GM12891 (cell line): Measurements from ENCODE around the gene SMPD1.
A peak's percentile ranks its signal among the peaks of the same experiment; 100 is the strongest.

Source experiments
- DNase-seq: peaks from one replicate; pipeline ENCODE4 v3.0.0; 2011; ENCODE audit warnings: low spot score; ENCODE audit not compliant: insufficient read length
- FAIRE-seq: peaks from 2 replicates; lab custom pipeline; 2011; peaks lifted over from hg19 to GRCh38; lab: Jason Lieb, UNC
- PAX5 ChIP-seq: IDR thresholded peaks from 2 replicates; pipeline ENCODE4 v1.6.1; 2011; ENCODE audit warnings: low read length, moderate library complexity, mild to moderate bottlenecking; ENCODE audit not compliant: insufficient read depth, severe bottlenecking
- POLR2A ChIP-seq: IDR thresholded peaks from 2 replicates; pipeline ENCODE4 v1.6.1; 2011; ENCODE audit warnings: low read depth, low read length, control low read depth
- POLR2AphosphoS5 ChIP-seq: IDR thresholded peaks from 2 replicates; pipeline ENCODE4 v1.6.1; 2011; ENCODE audit warnings: low read depth, low read length, control low read depth
- POU2F2 ChIP-seq: IDR thresholded peaks from 2 replicates; pipeline ENCODE4 v1.6.1; 2011; ENCODE audit warnings: low read depth, mild to moderate bottlenecking, control low read depth, low read length, moderate library complexity
- SPI1 ChIP-seq: IDR thresholded peaks from 2 replicates; pipeline ENCODE4 v1.6.1; 2011; ENCODE audit warnings: low read depth, low read length, control low read depth
- TAF1 ChIP-seq: IDR thresholded peaks from 2 replicates; pipeline ENCODE4 v1.6.1; 2011; ENCODE audit warnings: low read depth, low read length, control low read depth

SMPD1 gene

GRCh38 chr11:6402561-6402981 lies 12.3 kb downstream of the SMPD1 start:
- TF ChIP-seq PAX5: peak; percentile 35
- no peak for TF ChIP-seq POLR2AphosphoS5
- peak; percentile 57; the same call in 1 of the 2 replicates for TF ChIP-seq POU2F2
- 0 out of 2 replicates have a peak, but pooled peaks have one; percentile 22 for TF ChIP-seq TAF1
- FAIRE-seq (peak; percentile 96), DNase-seq (peak; percentile 76)

- FAIRE-seq (no peak), DNase-seq (no peak)
- no peak for TF ChIP-seq TAF1
- TF ChIP-seq PAX5: no peak
- no peak for TF ChIP-seq POLR2A
- no peak for TF ChIP-seq POU2F2
- no peak for TF ChIP-seq SPI1
These were observed 13.3 kb downstream of the SMPD1 start for GRCh38 chr11:6403539-6403938.

- TF ChIP-seq POLR2A (no peak), TAF1 (no peak), POU2F2 (no peak), PAX5 (no peak), SPI1 (no peak), POLR2AphosphoS5 (no peak)
- FAIRE-seq (peak; percentile 16), DNase-seq (no peak)
These were observed 14.2 kb downstream of the SMPD1 start for GRCh38 chr11:6404342-6405051.

- DNase-seq (no peak), FAIRE-seq (no peak)
- TF ChIP-seq POLR2AphosphoS5: no peak
- TF ChIP-seq POLR2A: no peak
- no peak for TF ChIP-seq POU2F2
- no peak for TF ChIP-seq SPI1
- no peak for TF ChIP-seq PAX5
- TF ChIP-seq TAF1: no peak
These were observed 14.9 kb downstream of the SMPD1 start for GRCh38 chr11:6405052-6405667.

GRCh38 chr11:6405846-6406245 lies 15.6 kb downstream of the SMPD1 start:
- no peak for TF ChIP-seq POU2F2
- TF ChIP-seq TAF1: no peak
- no peak for TF ChIP-seq POLR2AphosphoS5
- TF ChIP-seq POLR2A: no peak
- no peak for TF ChIP-seq SPI1
- no peak for TF ChIP-seq PAX5
- no peak for FAIRE-seq
- DNase-seq: no peak

GRCh38 chr11:6406370-6406769 lies 16.1 kb downstream of the SMPD1 start:
- TF ChIP-seq POLR2AphosphoS5 (no peak), TAF1 (no peak), SPI1 (no peak), POU2F2 (no peak), PAX5 (no peak), POLR2A (no peak)
- no peak for FAIRE-seq
- DNase-seq: no peak

- FAIRE-seq (no peak), DNase-seq (no peak)
- TF ChIP-seq TAF1 (no peak), SPI1 (no peak), PAX5 (no peak), POLR2AphosphoS5 (no peak), POU2F2 (no peak), POLR2A (no peak)
These were observed 20.6 kb downstream of the SMPD1 start for GRCh38 chr11:6410695-6411430.

GRCh38 chr11:6411594-6412031 lies 21.3 kb downstream of the SMPD1 start:
- DNase-seq: no peak
- TF ChIP-seq POLR2AphosphoS5 (no peak), PAX5 (no peak), POLR2A (no peak), POU2F2 (no peak), TAF1 (no peak), SPI1 (no peak)
- FAIRE-seq: no peak

- no peak for FAIRE-seq
- TF ChIP-seq POLR2A: no peak
- TF ChIP-seq SPI1: no peak
- TF ChIP-seq PAX5: no peak
- no peak for TF ChIP-seq POU2F2
- no peak for TF ChIP-seq POLR2AphosphoS5
- no peak for TF ChIP-seq TAF1
- no peak for DNase-seq
These were observed 23.5 kb downstream of the SMPD1 start for GRCh38 chr11:6413791-6414201.
